ENCODE data around the gene SAXO2. TPM values are rescaled to one million over a fixed set of nuclear protein-coding genes. Genes with fewer than 3 reads are reported as not detected.

The SAXO2 gene
- total and polyA plus RNA-seq, 2 of the 8 experiments (the other 6 are each of a cell fraction or from before 2014, with no cell fraction given) = 3.1 TPM

DNA sequence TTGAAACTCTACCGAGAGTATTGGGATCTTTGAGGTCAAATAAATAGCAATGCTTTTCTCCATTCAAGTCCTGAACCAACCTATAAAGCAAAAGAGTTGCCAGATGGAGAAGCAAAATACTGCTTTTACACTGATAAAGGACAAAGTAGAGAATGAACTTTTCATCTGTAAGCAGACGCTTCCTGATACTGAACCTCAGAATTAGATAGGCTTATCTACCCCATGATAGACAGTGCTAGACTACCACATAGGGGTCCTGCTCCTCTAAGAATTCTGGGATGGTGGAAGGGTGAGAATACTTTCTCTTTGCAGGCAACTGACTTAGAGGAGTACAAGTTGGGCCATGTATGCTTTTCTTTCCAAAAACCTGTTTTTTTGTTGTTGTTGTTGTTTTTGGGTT lies 9.5 kb downstream of the SAXO2 start:
- ChIA-PET CTCF (ENCODE audit: partially characterized antibody) (no interaction called here), POLR2A (ENCODE audit: partially characterized antibody) (no interaction called here)
- Histone ChIP-seq H2BK12ac (ENCODE audit: low read depth, low read length) (no peak overlapping the region), H3K79me2 (ENCODE audit: control insufficient read depth in 1 of 2, insufficient read depth in 2 of 2, low read length in 2 of 2) (no peaks in the 10 kb centered on the region), H3K4me1 (replicated peaks in 1 of 4; ENCODE audit: control insufficient read depth in 3 of 4, insufficient read depth in 4 of 4, low read length in 3 of 4) (peaks cover 0 to 11% (median 6%) of the 10 kb centered on the region in 4 experiments; a peak in 5 of 7 replicates), H3K23ac (ENCODE audit: insufficient read length) (no peak overlapping the region), H3K9ac (replicated peaks in 1 of 4; ENCODE audit: extremely low read depth in 1 of 4, low read depth in 3 of 4, low read length in 3 of 4) (no peak overlapping the region), H4K5ac (ENCODE audit: insufficient read length, low read depth, low read length) (no peak overlapping the region), H3K9me3 (ENCODE audit: insufficient read depth in 2 of 2, low read depth in 1 of 2, low read length in 1 of 2) (peaks cover 6 to 10% of the 10 kb centered on the region in 2 experiments; a peak in 2 of 4 replicates), H3K4me3 (ENCODE audit: extremely low read depth in 1 of 4, insufficient read depth in 2 of 4, low read depth in 3 of 4, low read length in 4 of 4) (no peak overlapping the region), H4K20me1 (replicated peaks in 1 of 2; ENCODE audit: control insufficient read depth in 1 of 2, insufficient read depth in 2 of 2, low read length in 2 of 2) (no peaks in the 10 kb centered on the region), H2BK120ac (replicated peaks; ENCODE audit: low read depth, low read length) (no peak overlapping the region), H2BK5ac (ENCODE audit: low read depth, low read length) (no peak overlapping the region), H3K36me3 (ENCODE audit: control insufficient read depth in 2 of 4, insufficient read depth in 4 of 4, low read length in 3 of 4) (0 out of 8 replicates have a peak, but pooled peaks cover 0 to 5% (median 0%) of the 10 kb centered on the region in 4 experiments), H3K23me2 (ENCODE audit: low read depth, low read length) (no peaks in the 10 kb centered on the region), H2BK15ac (ENCODE audit: low read length) (no peak overlapping the region), H3K27ac (ENCODE audit: low read depth, low read length) (no peak overlapping the region), H4K91ac (replicated peaks; ENCODE audit: insufficient read length, low read length) (no peak overlapping the region), H3K79me1 (ENCODE audit: low read depth, low read length) (no peaks in the 10 kb centered on the region), H2AFZ (ENCODE audit: low read length) (no peak overlapping the region), H4K8ac (ENCODE audit: extremely low read depth, insufficient read depth, low read length) (no peak overlapping the region), H3K18ac (ENCODE audit: extremely low read depth, low read length) (no peak overlapping the region), H3K4ac (replicated peaks; ENCODE audit: insufficient read length, low read depth, low read length) (no peak overlapping the region), H3K4me2 (ENCODE audit: insufficient read depth in 1 of 2, low read depth in 2 of 2, low read length in 2 of 2) (no peak overlapping the region), H2BK20ac (ENCODE audit: low read length) (no peak overlapping the region), H3K14ac (ENCODE audit: insufficient read length) (no peak overlapping the region), H2AK5ac (ENCODE audit: low read depth, low read length) (no peak overlapping the region), H3K27me3 (replicated peaks in 1 of 4; ENCODE audit: control insufficient read depth in 3 of 4, extremely low read depth in 1 of 4, insufficient read depth in 3 of 4, low read length in 3 of 4) (no peaks in the 10 kb centered on the region), H3K56ac (replicated peaks; ENCODE audit: insufficient read length, low read depth, low read length) (no peak overlapping the region)
- DNase-seq (ENCODE audit: low read depth in 1 of 2, low spot score in 2 of 2) (no peak), FAIRE-seq (no peak)
- TF ChIP-seq, protein P1, sequence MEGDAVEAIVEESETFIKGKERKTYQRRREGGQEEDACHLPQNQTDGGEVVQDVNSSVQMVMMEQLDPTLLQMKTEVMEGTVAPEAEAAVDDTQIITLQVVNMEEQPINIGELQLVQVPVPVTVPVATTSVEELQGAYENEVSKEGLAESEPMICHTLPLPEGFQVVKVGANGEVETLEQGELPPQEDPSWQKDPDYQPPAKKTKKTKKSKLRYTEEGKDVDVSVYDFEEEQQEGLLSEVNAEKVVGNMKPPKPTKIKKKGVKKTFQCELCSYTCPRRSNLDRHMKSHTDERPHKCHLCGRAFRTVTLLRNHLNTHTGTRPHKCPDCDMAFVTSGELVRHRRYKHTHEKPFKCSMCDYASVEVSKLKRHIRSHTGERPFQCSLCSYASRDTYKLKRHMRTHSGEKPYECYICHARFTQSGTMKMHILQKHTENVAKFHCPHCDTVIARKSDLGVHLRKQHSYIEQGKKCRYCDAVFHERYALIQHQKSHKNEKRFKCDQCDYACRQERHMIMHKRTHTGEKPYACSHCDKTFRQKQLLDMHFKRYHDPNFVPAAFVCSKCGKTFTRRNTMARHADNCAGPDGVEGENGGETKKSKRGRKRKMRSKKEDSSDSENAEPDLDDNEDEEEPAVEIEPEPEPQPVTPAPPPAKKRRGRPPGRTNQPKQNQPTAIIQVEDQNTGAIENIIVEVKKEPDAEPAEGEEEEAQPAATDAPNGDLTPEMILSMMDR (IDR thresholded peaks at IDR 0.05; ENCODE audit: control extremely low read depth in 1 of 3, insufficient read depth in 1 of 3, low read depth in 1 of 3, low read length in 3 of 3) = no peak
- no peak for TF ChIP-seq SIRT6 (IDR thresholded peaks at IDR 0.05; ENCODE audit: low read length)
- TF ChIP-seq, protein P2, sequence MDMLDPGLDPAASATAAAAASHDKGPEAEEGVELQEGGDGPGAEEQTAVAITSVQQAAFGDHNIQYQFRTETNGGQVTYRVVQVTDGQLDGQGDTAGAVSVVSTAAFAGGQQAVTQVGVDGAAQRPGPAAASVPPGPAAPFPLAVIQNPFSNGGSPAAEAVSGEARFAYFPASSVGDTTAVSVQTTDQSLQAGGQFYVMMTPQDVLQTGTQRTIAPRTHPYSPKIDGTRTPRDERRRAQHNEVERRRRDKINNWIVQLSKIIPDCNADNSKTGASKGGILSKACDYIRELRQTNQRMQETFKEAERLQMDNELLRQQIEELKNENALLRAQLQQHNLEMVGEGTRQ (IDR thresholded peaks at IDR 0.05; ENCODE audit: low read length) = no peak
- 87% methylated on average over 2 of the region's 2 CpGs; no CpG with 5 or more reads in 1 of the 2 experiments for WGBS, 2 experiments (ENCODE audit: extremely low coverage in 1 of 2, insufficient coverage in 1 of 2, insufficient read length in 1 of 2, insufficient replicate concordance in 2 of 2, low coverage in 1 of 2, low lambda C conversion rate in 2 of 2, missing lambda C conversion rate in 1 of 2)
